HS-27A (cell line): ENCODE measurements around the gene ZNF658.
"Not testable (repeated sequence)": the region's sequence is repeated elsewhere in the genome, so short reads cannot be mapped to it uniquely, and the experiment has no call there.

Source experiments
- DNase-seq: peaks from one replicate; pipeline ENCODE4 v3.0.0-alpha.2; 2012; ENCODE audit warnings: low read depth, missing footprints

Gene ZNF658

DNA sequence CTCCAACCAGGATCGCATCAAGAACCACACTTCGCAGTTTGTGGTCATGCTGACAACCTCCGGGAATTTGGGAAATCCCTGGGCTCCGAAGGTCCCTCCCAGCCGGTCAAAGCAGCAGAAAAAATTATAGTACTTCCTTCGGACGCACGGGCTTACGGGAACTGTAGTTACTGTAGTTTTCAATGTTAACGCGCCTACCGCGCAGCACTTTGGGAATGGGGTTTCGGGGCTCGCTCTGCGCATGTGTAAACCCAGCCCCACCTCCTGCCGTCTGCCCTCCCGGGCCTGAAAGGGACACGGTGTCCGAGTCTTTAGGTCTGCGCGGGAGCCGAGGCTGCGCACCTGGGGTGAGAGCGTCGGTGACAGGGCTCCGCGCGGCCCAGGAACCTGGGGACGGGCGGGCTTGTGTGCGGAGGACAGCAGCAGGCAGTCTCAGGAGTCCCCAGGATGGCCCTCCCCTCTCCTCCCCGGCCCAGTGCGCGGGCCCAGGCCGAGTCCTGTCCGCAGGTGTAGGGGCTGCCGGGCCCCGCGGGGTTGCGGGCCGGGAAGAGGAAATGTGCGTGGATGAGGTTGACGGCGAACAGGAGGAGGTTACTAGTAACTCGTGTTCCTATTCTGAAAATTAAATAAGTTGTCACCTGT lies at the start of gene ZNF658:
Gene ZNF658 (plus strand): TSS at position 236 of the 642 bp plus-strand sequence. CDS start 2,837 bp downstream, outside the sequence.
- DNase-seq, result peak; percentile 20

DNA sequence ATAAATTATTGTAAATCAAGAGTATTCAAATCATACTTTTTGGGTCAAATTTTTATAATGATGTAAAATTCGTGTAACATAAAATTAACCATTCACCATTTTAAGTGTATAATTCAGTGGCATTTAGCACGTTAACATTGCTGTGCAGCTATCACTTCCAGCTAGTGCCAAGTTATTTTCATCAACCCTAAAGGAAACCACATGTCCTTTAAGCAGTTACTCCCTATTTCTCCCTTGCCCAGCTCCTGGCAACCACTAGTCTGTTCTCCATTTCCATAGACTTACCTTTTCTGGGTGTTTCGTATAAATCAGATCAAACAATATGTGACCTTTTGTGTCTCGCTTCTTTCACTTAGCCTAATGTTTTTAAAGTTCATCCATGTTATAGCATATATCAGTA lies 38.8 kb upstream of the ZNF658 start:
- DNase-seq, result not testable (repeated sequence)

GRCh38 chr9:66868660-66869059 lies 31.9 kb upstream of the ZNF658 start:
- DNase-seq, result not testable (repeated sequence)

- not testable (repeated sequence) for DNase-seq
Measured at GRCh38 chr9:66880605-66881004, 19.9 kb upstream of the ZNF658 start.

- DNase-seq, result not testable (repeated sequence)
Measured at GRCh38 chr9:66881847-66882246, 18.7 kb upstream of the ZNF658 start.

DNA sequence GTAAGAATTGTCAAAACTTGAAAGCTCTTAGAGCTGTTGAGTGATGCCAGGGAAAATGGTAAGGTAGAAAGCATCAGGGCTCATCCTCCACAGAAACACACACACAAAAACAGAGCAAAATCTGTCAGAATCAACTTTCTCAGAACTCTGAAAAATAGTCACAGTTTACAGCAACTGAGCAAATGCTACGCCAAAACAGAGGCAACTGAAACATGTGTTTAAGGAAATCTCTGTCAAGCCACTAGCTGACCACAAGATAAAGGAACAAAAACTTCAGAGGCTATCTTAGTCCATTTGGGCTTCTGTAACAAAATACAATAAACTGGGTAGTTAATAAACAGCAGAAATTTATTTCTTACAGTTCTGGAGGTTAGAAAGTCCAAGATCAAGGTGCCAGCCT lies 10.2 kb upstream of the ZNF658 start:
- not testable (repeated sequence) for DNase-seq

DNA sequence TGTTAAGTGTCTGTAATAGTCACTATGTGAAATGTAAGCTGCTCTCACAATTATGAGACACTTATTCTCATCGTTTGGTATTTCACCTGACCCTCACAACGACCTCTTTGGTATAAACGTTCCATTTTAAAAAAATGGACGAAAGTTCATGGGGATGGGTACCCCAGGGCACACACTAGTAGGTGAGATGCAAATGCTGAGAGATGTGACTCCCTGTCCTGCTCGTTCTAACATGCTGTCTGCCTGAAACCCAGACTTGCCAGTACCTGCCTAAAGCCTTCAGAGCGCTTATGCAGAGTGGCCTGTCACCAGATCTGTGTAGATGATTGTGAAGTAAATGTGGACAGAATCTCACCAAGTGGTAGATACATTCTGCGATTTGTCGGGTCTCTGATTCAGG lies 616 bp downstream of the ZNF658 start:
- DNase-seq, result not testable (repeated sequence)

DNA sequence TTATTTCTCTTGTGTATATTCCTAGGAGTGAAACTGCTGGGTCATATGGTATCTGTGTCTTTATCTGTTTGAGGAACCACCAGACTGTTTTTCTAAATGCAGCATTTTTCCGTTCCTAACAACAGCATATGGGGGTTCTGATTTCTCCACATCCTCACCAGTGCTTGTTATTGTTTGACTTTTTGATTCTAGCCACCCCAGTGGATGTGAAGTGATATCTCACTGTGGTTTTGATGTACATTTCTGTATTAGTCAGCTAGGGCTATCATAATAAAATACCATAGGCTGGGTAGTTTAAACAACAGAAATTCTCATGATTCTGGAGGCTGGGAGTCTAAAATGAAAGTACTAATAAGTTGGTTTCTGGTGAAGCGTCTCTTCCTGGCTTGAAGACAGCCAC lies 9.0 kb downstream of the ZNF658 start:
- DNase-seq, result not testable (repeated sequence)

- DNase-seq, result not testable (repeated sequence)
Measured at GRCh38 chr9:66920072-66920471, 19.5 kb downstream of the ZNF658 start.

DNA sequence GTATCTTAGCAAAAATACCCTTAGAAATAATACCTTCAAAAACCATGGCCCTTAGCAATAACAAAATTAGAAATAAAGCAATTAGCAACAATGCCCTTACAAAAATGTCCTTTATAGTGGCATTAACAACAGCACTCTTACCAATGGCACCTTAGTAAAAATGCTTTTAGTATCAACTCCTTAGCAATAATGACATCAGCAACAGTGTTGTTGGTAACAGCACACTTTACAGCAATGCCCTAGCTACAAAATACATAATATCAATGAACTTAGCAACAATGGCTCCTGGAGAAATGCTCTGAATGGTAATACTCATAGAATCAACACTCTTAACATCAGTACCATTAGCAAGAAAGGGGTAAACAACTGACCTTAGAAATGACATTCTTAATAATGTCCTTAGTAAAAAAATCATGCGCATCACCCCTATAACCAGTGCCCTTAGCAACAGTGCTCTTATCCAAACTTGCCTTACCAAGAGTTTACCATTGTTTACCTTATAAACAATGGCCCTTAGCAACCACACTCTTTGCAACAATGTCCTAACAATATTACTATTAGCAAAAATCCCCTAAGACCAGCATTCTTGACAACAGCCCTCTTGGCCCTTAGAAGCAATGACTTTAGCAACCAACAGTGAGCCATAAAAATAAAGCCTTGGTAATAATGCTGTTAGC lies 35.8 kb downstream of the ZNF658 start:
- not testable (repeated sequence) for DNase-seq

DNA sequence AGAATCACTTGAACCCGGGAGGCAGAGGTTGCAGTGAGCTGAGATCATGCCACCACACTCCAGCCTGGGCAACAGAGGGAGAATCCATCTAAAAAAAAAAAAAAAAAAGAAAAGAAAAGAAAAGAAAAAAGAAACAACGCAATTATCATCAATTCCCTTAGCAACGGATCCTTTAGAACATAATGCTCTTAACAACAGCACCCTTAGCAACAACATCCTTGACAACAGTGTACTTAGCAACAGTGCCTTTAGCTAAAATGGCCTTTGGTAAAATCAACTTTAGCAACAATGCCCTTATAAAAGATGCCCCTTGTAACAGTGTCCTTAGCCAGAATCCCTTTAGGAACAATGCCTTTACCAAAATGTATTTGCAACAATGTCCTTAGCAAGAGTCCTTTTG lies 37.1 kb downstream of the ZNF658 start:
- DNase-seq, result not testable (repeated sequence)

DNA sequence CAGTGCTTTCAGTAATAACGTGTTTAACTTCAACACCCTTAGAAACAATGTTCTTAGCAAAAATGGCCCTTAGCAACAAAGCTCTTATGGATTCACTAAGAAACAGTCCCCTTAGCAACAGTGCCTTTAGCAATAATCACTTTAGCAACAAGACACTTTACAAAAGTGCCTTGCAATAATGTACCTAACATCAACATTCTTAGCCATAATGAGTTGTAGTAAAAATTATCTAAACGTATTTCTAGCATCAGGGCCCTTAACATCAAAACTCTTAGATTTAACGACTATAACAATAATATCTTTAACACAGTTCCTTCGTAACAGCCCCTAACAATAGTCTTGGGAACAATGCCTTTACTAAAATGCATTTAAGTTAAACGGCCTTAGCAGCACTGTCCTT lies 37.8 kb downstream of the ZNF658 start:
- DNase-seq, result not testable (repeated sequence)

GRCh38 chr9:66939878-66940830 lies 39.6 kb downstream of the ZNF658 start:
- DNase-seq, result not testable (repeated sequence)

DNA sequence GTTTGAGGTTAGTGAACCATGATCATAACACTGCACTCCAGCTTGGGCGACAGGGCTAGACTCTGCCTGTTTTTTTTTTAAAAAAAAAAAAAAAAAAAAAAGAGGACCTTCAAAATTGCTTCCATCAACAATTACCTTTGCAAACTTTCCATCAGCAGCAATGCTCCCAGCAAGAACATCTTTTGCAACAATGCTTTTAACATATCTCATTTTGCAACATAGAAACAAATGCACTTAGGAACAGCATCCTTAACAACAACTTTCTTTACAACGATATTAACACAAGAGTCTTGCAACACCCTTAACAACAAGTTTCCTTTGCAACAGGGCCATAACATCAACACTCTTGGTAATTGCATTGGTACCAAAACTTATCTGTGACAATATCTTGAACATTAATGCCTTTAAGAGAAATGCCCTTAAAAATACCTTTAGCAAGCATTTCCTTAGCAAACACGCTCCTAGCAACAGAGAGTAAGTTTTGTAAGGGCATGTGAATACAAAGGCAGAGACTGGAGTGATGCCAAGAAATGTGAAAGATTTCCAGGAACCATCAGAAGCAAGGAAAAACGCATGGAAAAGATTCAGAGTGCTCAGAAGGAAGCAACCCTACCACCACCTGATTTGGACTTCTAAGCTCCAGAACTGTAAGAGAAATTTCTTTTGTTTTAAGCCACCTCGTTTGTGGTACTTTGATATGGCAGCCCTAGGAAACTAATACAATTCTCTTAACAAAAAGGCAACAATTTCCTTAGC lies 42.1 kb downstream of the ZNF658 start:
- not testable (repeated sequence) for DNase-seq

DNA sequence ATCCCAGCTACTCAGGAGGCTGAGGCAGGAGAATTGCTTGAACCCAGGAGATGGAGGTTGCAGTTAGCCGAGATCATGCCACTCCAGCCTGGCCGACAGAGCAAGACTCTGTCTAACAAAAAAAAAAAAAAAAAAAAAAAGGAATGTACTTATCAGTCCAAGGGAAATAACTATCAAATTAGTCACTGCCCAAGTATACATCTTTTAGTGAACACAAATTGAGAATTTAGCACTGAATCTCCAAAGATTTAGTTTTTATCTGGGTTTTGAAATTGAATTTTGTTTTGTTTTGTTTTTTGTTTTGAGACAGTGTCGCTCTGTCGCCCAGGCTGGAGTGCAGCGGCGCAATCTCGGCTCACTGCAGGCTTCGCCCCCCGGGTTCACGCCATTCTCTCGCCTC lies 52.1 kb downstream of the ZNF658 start:
- peak; percentile 0 for DNase-seq
